Esophagus squamous epithelium (tissue), 4 donors: ENCODE measurements around the gene DPYSL5.

Experiments used
- CTCF ChIP-seq, 6 experiments: fragments of 450-650 bp in 4 of 6; fragments of 200-600 bp in 2 of 6; sonication (generic) in 2 of 6; IDR thresholded peaks; one replicate each; pipeline ENCODE4 v1.5.1; 2016 to 2019; ENCODE audit warnings: antibody characterized with exemption in 6 of 6, mild to moderate bottlenecking in 4 of 6, moderate library complexity in 4 of 6
- POLR2A ChIP-seq, 4 donors: fragments of 450-650 bp; IDR thresholded peaks; one replicate each; pipeline ENCODE4 v1.6.1; 2017; ENCODE audit warnings: antibody characterized with exemption in 4 of 4, mild to moderate bottlenecking in 4 of 4, moderate library complexity in 3 of 4

- TF ChIP-seq CTCF (IDR thresholded peaks at IDR 0.05) = no peak
- TF ChIP-seq POLR2A (IDR thresholded peaks at IDR 0.05) = no peak
These were observed 50.6 kb downstream of the DPYSL5 start for GRCh38 chr2:26898480-26899078.
